ENCODE results near the gene WDR82. TPM values are rescaled to one million over a fixed set of nuclear protein-coding genes. Genes with fewer than 3 reads are reported as not detected.

WDR82 gene
- total RNA-seq, 1 donor from 2014 or later, result 86.4 TPM

GRCh38 chr3:52298149-52299098, 20.0 kb upstream of the WDR82 start:
- Mint-ChIP-seq H3K27me3 (no peaks in the 10 kb centered on the region), H3K36me3 (ENCODE audit: low read depth) (peaks cover 21% of the 10 kb centered on the region), H3K4me3 (no peak overlapping the region), H3K4me1 (peaks cover 18% of the 10 kb centered on the region), H3K9me3 (no peaks in the 10 kb centered on the region), H3K27ac (no peak overlapping the region)
- ChIA-PET CTCF (interaction anchor here (15.8 kb wide), 1 partner anchor 40 kb away, joined by 248 read pairs; no protein-coding TSS in a partner anchor), POLR2A (interaction anchor here (0.6 to 1.6 kb wide), 4 partner anchors 11 to 20 kb away, joined by 3 to 4 read pairs (median 4); partner anchors contain the start of gene GLYCTK)
- intact Hi-C loops (cut with micrococcal nuclease), result no loop called here
- DNase-seq (no peak), ATAC-seq (ENCODE audit: low read depth) (no peak)
- no peak for TF ChIP-seq CTCF (IDR thresholded peaks at IDR 0.05)

- no peak overlapping the region for H3K4me3 Mint-ChIP-seq
- H3K36me3 Mint-ChIP-seq (ENCODE audit: low read depth), result peaks cover 27% of the 10 kb centered on the region
- H3K9me3 Mint-ChIP-seq, result no peaks in the 10 kb centered on the region
- no peak for TF ChIP-seq CTCF (IDR thresholded peaks at IDR 0.05)
- DNase-seq (no peak), ATAC-seq (ENCODE audit: low read depth) (no peak)
- CTCF ChIA-PET, result interaction anchor here (0.9 to 15.8 kb wide), 2 partner anchors 41 to 65 kb away, joined by 3 to 248 read pairs; no protein-coding TSS in a partner anchor
- intact Hi-C loops (cut with micrococcal nuclease), result no loop called here
- POLR2A ChIA-PET, result interaction anchor here (0.6 to 1.6 kb wide), 6 partner anchors 10 to 75 kb away, joined by 3 to 6 read pairs (median 4); partner anchors contain the start of gene GLYCTK
- H3K27me3 Mint-ChIP-seq, result no peaks in the 10 kb centered on the region
- peaks cover 18% of the 10 kb centered on the region for H3K4me1 Mint-ChIP-seq
- H3K27ac Mint-ChIP-seq, result no peak overlapping the region
Measured at GRCh38 chr3:52297242-52298148, 19.0 kb upstream of the WDR82 start.

- DNase-seq (no peak), ATAC-seq (ENCODE audit: low read depth) (no peak)
- ChIA-PET POLR2A (interaction anchor here (0.6 to 1.6 kb wide), 3 partner anchors 17 to 117 kb away, joined by 4 to 6 read pairs (median 6); no protein-coding TSS in a partner anchor), CTCF (interaction anchor here (1.2 to 15.8 kb wide), 2 partner anchors 43 to 76 kb away, joined by 4 to 248 read pairs; no protein-coding TSS in a partner anchor)
- intact Hi-C loops (cut with micrococcal nuclease), result no loop called here
- Mint-ChIP-seq H3K9me3 (no peaks in the 10 kb centered on the region), H3K4me1 (peaks cover 22% of the 10 kb centered on the region), H3K27me3 (no peaks in the 10 kb centered on the region), H3K4me3 (no peak overlapping the region), H3K27ac (no peak overlapping the region), H3K36me3 (ENCODE audit: low read depth) (peaks cover 40% of the 10 kb centered on the region)
- TF ChIP-seq CTCF (IDR thresholded peaks at IDR 0.05), result no peak
Measured at GRCh38 chr3:52295671-52296208, 17.3 kb upstream of the WDR82 start.

DNA sequence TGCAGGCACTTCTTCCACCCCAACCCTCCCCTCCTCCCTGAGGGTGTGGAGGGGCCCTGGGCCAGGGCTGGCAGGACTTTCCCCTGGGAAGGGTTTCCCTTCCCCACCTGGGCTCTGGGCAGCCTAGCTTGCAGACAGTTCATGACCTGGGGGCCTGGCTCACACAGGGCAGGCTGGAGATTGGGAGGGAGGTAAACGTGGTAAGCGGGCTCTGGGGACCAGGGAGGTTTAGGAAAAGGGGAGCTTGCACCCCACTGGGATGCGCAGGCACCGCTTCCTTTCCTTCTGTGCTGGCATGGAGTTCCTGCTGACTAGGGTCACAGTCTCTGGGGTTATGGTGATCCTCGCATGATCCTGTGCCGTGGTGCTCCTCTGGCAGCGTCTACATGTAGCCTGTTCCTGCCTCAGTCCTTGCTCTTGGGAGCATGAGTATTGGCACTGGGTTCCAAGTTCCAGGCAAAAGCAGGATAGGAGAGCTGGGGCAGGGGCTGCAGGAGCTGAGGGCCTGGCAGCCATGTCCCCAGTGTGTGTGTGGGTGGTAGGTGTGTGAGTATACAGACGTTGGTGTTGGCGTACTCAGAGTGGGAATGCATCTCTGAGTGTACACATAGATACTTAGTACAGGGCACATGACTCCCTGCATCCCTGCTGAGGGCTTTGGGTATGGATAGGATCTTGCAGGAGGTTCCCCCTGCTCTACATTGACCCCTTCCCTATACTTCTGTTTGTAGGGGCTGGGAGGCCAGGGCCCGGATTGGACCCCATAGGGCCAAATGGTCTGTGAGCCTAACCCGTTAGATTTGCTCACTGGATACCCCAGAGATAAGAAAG, 16.1 kb upstream of the WDR82 start:
- Mint-ChIP-seq H3K27me3 (no peaks in the 10 kb centered on the region), H3K27ac (no peak overlapping the region), H3K9me3 (no peaks in the 10 kb centered on the region), H3K4me1 (peaks cover 18% of the 10 kb centered on the region), H3K4me3 (no peak overlapping the region), H3K36me3 (ENCODE audit: low read depth) (peaks cover 40% of the 10 kb centered on the region)
- ChIA-PET CTCF (interaction anchor here (15.8 kb wide), 1 partner anchor 44 kb away, joined by 248 read pairs; no protein-coding TSS in a partner anchor), POLR2A (no interaction called here)
- no peak for DNase-seq
- ATAC-seq (ENCODE audit: low read depth), result no peak
- no peak for TF ChIP-seq CTCF (IDR thresholded peaks at IDR 0.05)
- intact Hi-C loops (cut with micrococcal nuclease), result no loop called here

All from activated B cell treated with CpG ODN at 0.5 μM for 24 hours (primary cell).